Right ventricle myocardium inferior (tissue), 1 donor: ENCODE data around the gene RALA. TPM values are rescaled to one million over a fixed set of nuclear protein-coding genes. Genes with fewer than 3 reads are reported as not detected.

Experiments
- ATAC-seq: fragments of 200-7000 bp; cut with Tn5 transposase; one replicate; pipeline ENCODE4 v1.9.1; 2020; ENCODE audit warnings: mild to moderate bottlenecking, moderate library complexity
- DNase-seq: peaks from one replicate; pipeline ENCODE4 v3.0.0; 2021; ENCODE audit errors: missing footprints
- intact Hi-C: fragments of 100-400 bp; cut with DNase I; formaldehyde crosslinking; loops from one replicate; pipeline ENCODE4 v1.11.0; 2022
- long read RNA-seq: library from polyadenylated mRNA; unstranded; transcript quantifications from one replicate; pipeline ENCODE4 v2.0.0, GENCODE V29; 2021
- total RNA-seq: library from RNA; stranded (reverse); fragmentation: NEBNext Ultra II Directional; extraction: Animal tissue kit (Norgen Biotek cat#: 25700); gene quantifications from one replicate; pipeline ENCODE4 v1.2.1, GENCODE V29; 2021
- donor health status: DM: no; HTN: yes; CAD: no; lungs with severe emphysema.

RALA gene
- 35.7 TPM for total RNA-seq
- long read RNA-seq, transcript RALA-201 (5 exons, 2,880 nt): major isoform, 35 of 43 reads
- long read RNA-seq, partial matches to known transcripts: 2 of 43 reads
- long read RNA-seq, other reads (novel, unspliced or antisense): 6 of 43 reads

GRCh38 chr7:39623047-39623731 lies at the start of gene RALA:
Gene RALA, plus strand, starts transcription at chr7:39623572. Its CDS starts 63,096 bp downstream, at chr7:39686668.
- intact Hi-C loops: loop anchor here (2.0 to 5.0 kb wide), 4 partner anchors 41 to 324 kb away; no protein-coding TSS in a partner anchor
- ATAC-seq (peak; percentile 99), DNase-seq (peak; percentile 94)

GRCh38 chr7:39574673-39575349 lies 48.6 kb upstream of the RALA start:
- ATAC-seq (no peak), DNase-seq (no peak)
- intact Hi-C loops: loop anchor here (10.0 kb wide), 1 partner anchor 260 kb away; no protein-coding TSS in a partner anchor

DNA sequence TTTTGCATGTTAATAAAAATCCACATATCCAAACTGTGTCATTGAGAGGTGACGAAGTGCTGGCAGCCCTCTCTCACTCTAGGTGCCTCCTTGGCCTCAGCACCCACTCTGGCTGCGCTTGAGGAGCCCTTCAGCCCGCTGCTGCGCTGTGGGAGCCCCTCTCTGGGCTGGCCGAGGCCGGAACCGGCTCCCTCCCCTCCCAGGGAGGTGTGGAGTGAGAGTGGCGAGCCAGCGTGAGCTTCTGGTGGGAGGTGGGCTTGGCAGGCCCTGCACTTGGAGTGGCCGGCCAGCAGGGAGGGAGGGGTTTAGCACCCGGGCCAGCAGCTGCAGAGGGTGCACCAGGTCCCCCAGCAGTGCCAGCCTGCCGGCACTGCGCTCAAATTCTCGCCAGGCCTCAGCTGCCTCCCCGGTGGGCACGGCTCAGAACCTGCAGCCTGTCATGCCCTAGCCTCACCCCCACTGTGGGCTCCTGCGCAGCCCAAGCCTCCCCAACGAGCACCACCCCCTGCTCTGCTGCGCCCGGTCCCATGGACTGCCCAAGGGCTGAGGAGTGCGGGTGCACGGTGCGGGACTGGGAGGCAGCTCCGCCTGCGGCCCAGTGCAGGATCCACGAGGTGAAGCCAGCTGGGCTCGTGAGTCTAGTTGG lies 46.0 kb upstream of the RALA start:
- intact Hi-C loops: loop anchor here (10.0 kb wide), 1 partner anchor 257 kb away; no protein-coding TSS in a partner anchor
- ATAC-seq (no peak), DNase-seq (no peak)

DNA sequence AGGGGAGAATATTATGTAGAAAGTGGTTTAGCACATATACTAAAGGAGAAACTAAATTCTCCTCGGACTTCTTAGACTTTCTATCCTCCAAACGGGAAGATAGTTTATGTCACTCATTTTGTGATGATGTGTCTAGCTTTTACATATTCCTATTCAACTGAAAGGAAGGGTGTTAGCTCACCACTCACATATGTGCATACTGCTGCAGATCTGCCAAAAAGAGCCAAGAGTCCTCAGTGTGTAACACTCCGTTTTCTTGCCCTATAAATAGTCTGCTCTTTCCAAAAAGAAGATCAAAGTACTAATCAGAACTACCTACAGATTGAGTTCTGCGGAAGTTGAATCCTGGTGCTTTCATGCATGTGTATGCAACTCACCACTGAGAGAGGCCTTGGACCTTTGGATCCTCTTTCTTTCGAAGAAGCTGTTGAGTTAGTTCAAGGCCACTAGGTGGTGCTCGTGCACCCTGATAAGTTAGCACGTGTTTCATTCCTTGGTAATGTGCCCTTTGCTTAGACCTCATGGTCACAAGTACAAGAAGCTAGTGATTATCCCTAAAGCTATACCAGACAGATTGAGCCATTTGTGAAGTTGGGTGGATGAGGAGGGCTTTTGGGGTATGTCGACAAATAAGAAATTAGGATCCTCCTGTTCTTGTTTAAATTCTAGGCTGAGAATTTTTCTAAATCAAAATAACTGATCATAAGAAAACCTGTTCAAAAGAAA lies 43.1 kb upstream of the RALA start:
- ATAC-seq: peak; percentile 90
- intact Hi-C loops: loop anchor here (1.0 to 5.0 kb wide), 2 partner anchors 42 to 166 kb away; partner anchors contain the start of gene RALA
- DNase-seq: peak; percentile 78

DNA sequence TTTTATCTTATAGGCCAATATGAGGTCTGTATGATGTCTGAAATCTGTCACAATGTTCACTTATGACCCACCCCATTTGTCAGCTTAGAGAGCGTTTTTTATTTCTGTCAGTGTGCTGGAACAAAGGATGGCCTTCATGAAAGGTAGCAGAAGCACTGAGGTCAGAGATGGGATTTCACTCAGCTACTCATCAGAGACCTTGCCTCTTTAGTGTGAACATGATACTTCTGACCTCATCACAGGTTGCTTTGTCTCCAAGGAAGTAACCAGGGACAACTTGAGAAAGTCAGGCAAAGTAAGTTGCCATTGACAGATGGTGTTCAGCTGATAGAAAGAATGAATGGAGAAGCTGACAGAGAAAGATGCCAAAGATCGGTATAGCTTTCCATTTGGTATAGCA lies 40.8 kb upstream of the RALA start:
- no peak for DNase-seq
- ATAC-seq: no peak
- intact Hi-C loops: loop anchor here (5.0 kb wide), 1 partner anchor 40 kb away; the partner anchor contains the start of gene RALA

DNA sequence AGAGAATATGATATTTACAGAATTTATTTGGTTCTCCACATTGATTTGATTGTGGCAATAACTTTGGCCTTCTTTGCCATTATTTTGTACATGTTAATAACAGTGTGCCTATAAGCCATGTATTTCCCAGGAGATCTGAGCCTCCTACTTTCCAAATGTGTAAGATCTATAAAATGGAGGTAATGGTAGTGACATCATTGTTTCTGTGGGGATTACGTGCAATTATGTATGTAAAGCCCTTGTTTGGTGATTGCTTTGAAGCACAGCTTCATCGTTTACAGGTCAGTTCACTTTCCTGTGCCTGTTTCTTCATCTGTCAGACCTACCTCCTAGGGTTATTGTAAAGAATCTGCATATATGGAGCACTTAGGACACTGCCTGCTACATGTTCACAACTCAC lies 39.8 kb upstream of the RALA start:
- ATAC-seq: no peak
- DNase-seq: no peak
- intact Hi-C loops: loop anchor here (5.0 kb wide), 1 partner anchor 39 kb away; the partner anchor contains the start of gene RALA

- DNase-seq: no peak
- intact Hi-C loops: no loop called here
- ATAC-seq: no peak
These were observed 36.0 kb upstream of the RALA start for GRCh38 chr7:39587393-39587792.

DNA sequence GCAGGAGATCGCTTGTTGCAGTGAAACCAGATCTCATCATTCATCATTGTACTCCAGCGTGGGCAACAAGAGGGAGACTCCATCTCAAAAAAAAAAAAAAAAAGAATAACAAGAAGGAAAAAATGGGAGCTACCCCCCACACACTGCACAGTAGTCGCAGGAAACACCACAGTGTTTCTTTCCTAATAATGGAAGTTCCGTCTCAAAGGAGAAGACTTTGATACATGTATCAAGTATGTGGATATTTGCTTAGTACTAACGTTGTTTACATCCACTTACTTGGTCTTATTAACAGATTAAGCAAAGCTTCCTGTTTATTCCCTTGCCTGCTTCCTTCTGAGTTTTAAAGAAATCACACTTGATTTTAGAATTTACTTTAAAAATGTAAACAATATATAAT lies 35.0 kb upstream of the RALA start:
- no peak for ATAC-seq
- intact Hi-C loops: no loop called here

GRCh38 chr7:39589323-39590111 lies 33.9 kb upstream of the RALA start:
- ATAC-seq (peak; percentile 31), DNase-seq (no peak)
- intact Hi-C loops: no loop called here

More for the DNA sequence above, 35.0 kb upstream of the RALA start:
- DNase-seq: no peak

DNA sequence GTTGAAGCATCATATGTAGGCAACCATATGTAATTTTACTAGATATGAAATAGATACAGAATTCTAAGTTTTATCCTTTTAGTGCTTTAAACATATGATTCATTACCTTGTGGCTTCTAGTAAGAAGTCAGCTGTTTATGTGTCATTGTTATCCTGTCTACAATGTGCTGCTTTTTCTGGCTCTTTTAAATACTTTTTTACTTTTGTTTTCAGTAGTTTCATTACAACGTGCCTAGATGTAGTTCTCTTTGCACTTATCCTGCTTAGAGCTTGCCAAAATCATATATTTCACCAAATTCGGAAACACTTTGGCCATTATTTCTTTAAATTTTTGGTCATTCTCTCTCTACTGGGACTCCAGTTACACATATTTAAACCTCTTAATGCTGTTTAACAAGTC lies 30.8 kb upstream of the RALA start:
- DNase-seq: no peak
- intact Hi-C loops: no loop called here
- ATAC-seq: no peak

- intact Hi-C loops: no loop called here
- DNase-seq: no peak
- no peak for ATAC-seq
These were observed 28.3 kb upstream of the RALA start for GRCh38 chr7:39594988-39595620.

DNA sequence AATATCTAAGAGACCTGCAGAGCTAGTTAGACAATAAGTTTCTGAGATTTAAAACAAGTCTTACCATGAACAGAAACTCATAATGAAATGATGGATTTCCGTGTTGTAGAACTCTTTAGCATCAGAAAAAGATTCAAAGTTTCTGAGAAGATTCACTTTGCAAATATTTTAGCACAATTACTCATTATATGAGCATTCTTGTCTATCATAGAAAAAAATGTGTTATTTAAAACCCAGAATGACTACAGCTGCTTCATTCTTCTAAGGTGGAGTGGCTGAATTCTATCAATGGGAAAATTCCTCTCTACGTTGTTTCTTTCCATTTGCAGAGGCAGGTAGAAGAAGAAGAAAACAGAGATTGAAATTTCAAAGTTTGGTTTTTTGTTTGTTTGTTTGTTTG lies 21.0 kb upstream of the RALA start:
- ATAC-seq: no peak
- no peak for DNase-seq
- intact Hi-C loops: no loop called here

DNA sequence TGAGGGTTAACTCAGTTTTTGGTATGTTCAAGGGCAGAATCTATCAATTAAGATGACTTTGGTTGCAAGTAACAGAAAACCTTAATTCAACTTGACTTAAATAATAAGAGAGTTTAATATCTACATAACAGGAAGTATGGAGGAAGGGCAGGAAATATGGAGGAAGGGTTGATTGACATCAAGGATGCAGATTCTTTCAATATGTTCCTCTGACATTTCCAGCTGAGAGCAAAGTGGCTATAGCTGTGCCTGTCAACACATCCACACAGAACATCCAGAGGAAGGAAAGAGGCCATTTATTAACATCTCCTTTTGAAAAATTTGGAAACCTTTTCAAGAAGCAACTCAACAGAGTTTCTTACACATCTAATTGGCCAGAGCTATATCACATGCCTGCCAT lies 19.4 kb upstream of the RALA start:
- DNase-seq (no peak), ATAC-seq (no peak)
- intact Hi-C loops: no loop called here

DNA sequence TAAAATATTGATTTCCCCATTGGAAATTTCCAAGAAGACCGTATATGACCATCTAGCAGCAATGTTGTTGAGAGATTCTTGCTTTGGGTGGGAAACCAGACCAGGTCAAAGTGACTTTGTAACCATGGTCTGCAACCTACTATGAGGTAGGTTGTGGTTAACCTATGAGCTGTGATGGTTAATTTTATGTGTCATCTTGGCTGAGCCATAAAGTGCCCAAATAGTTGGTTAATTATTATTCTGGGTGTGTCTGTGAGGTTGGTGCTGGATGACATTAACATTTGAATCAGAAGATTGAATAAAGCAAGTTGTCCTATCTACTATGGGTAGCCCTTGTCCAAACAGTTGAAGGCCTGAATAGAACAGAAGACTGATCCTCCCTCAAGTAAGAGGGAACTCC lies 18.3 kb upstream of the RALA start:
- no peak for ATAC-seq
- DNase-seq: no peak

GRCh38 chr7:39606352-39606751 lies 17.0 kb upstream of the RALA start:
- ATAC-seq (no peak), DNase-seq (no peak)
- intact Hi-C loops: no loop called here

More for the DNA sequence above, 18.3 kb upstream of the RALA start:
- intact Hi-C loops: no loop called here

GRCh38 chr7:39606941-39607340 lies 16.4 kb upstream of the RALA start:
- no peak for DNase-seq
- intact Hi-C loops: no loop called here
- ATAC-seq: no peak

- intact Hi-C loops: no loop called here
- ATAC-seq (no peak), DNase-seq (no peak)
These were observed 15.5 kb upstream of the RALA start for GRCh38 chr7:39607865-39608264.

DNA sequence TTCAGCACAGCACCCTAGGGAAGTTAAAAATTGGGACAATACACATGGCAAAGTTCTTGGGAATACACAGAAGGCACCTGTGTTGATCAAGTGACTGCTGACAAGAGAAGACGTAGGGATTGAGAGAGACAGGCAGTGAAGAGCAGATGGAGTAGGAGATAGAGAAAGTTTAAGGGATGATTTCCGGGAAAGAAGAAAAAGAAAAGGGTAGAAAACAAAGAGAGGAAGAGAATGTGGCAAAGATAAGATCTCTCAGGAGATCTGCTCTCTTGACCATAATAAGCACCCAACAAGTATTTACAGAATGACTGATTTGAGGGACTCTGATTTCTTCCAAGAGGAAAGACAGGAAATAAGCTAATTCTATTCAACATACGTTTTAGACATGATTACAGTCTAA lies 15.1 kb upstream of the RALA start:
- intact Hi-C loops: no loop called here
- no peak for ATAC-seq
- no peak for DNase-seq
